ENCODE measurements around the gene PFN3. TPM values are rescaled to one million over a fixed set of nuclear protein-coding genes. Genes with fewer than 3 reads are reported as not detected.

PFN3 gene
- total and polyA plus RNA-seq, 7 donors, result not detected

- 85 to 87% methylated on average over 6 of the region's 6 CpGs for WGBS, 2 donors
- no peaks in the 10 kb centered on the region for H3K36me3 ChIP-seq
- no peaks in the 10 kb centered on the region for H3K27me3 ChIP-seq
- no peak overlapping the region for H3K4me3 ChIP-seq
- no peak overlapping the region for H3K27ac ChIP-seq
- H3K4me1 ChIP-seq, result peaks cover 0 to 18% (median 10%) of the 10 kb centered on the region in 4 donors
- intact Hi-C loops (cut with DNase I), result no loop called here
- no peaks in the 10 kb centered on the region for H3K9me3 ChIP-seq
- TF ChIP-seq CTCF (IDR thresholded peaks at IDR 0.05), result no peak
- no peak for TF ChIP-seq POLR2A (IDR thresholded peaks at IDR 0.05)
- TF ChIP-seq POLR2AphosphoS5 (IDR thresholded peaks at IDR 0.05), result no peak
- TF ChIP-seq EP300 (IDR thresholded peaks at IDR 0.05), result no peak
- no peak for DNase-seq
Observed at GRCh38 chr5:177372910-177373309, 27.6 kb downstream of the PFN3 start.

GRCh38 chr5:177372034-177372896 lies 28.2 kb downstream of the PFN3 start:
- intact Hi-C loops (cut with DNase I), result no loop called here
- no peak for DNase-seq
- H3K36me3 ChIP-seq, result no peaks in the 10 kb centered on the region
- H3K9me3 ChIP-seq, result no peaks in the 10 kb centered on the region
- no peaks in the 10 kb centered on the region for H3K27me3 ChIP-seq
- H3K27ac ChIP-seq, result no peak overlapping the region
- TF ChIP-seq POLR2AphosphoS5 (IDR thresholded peaks at IDR 0.05), result no peak
- TF ChIP-seq EP300 (IDR thresholded peaks at IDR 0.05), result no peak
- no peak for TF ChIP-seq CTCF (IDR thresholded peaks at IDR 0.05)
- no peak for TF ChIP-seq POLR2A (IDR thresholded peaks at IDR 0.05)
- H3K4me1 ChIP-seq, result peaks cover 0 to 24% (median 16%) of the 10 kb centered on the region in 4 donors
- WGBS, 2 donors, result 83 to 90% methylated on average over 12 of the region's 12 CpGs
- no peak overlapping the region for H3K4me3 ChIP-seq

- TF ChIP-seq CTCF (IDR thresholded peaks at IDR 0.05) (no peak), POLR2AphosphoS5 (IDR thresholded peaks at IDR 0.05) (no peak), POLR2A (IDR thresholded peaks at IDR 0.05) (no peak), EP300 (IDR thresholded peaks at IDR 0.05) (no peak)
- H3K9me3 ChIP-seq, result no peaks in the 10 kb centered on the region
- H3K27me3 ChIP-seq, result no peaks in the 10 kb centered on the region
- peaks cover 0 to 32% (median 21%) of the 10 kb centered on the region in 4 donors for H3K4me1 ChIP-seq
- peak overlapping the region; percentile 2 to 47 (median 42) for H3K4me3 ChIP-seq
- no peak for DNase-seq
- 49 to 72% methylated on average over 26 of the region's 26 CpGs for WGBS, 2 donors
- peak overlapping the region in 2 of 4 donors; percentile 33 to 51 for H3K27ac ChIP-seq
- intact Hi-C loops (cut with DNase I), result no loop called here
- H3K36me3 ChIP-seq, result no peaks in the 10 kb centered on the region
Observed at GRCh38 chr5:177371120-177372033, 29.1 kb downstream of the PFN3 start.

- no peaks in the 10 kb centered on the region for H3K27me3 ChIP-seq
- peak overlapping the region; percentile 33 to 54 (median 50) for H3K27ac ChIP-seq
- no peak for TF ChIP-seq POLR2A (IDR thresholded peaks at IDR 0.05)
- peak in 3 of 4 experiments; percentile 31 to 40 (median 36) for TF ChIP-seq CTCF (IDR thresholded peaks at IDR 0.05)
- TF ChIP-seq POLR2AphosphoS5 (IDR thresholded peaks at IDR 0.05), result no peak
- TF ChIP-seq EP300 (IDR thresholded peaks at IDR 0.05), result no peak
- peak; percentile 89 for DNase-seq
- peak overlapping the region; percentile 2 to 47 (median 42) for H3K4me3 ChIP-seq
- intact Hi-C loops (cut with DNase I), result no loop called here
- no peaks in the 10 kb centered on the region for H3K9me3 ChIP-seq
- no peaks in the 10 kb centered on the region for H3K36me3 ChIP-seq
- H3K4me1 ChIP-seq, result peaks cover 0 to 40% (median 29%) of the 10 kb centered on the region in 4 donors
- 10 to 46% methylated on average over 42 of the region's 42 CpGs for whole genome bisulfite sequencing, 2 donors
Observed at GRCh38 chr5:177370488-177371119, 29.9 kb downstream of the PFN3 start.

All from sigmoid colon (tissue), 7 donors.